HG02938 (cell line): ENCODE data around the gene CUL2.
"Not testable (repeated sequence)": the region's sequence is repeated elsewhere in the genome, so short reads cannot be mapped to it uniquely, and the experiment has no call there.

ENCODE experiments used
- ATAC-seq: cut with Tn5 transposase; IDR thresholded peaks from one replicate; pipeline ENCODE4 v1.9.1; 2021; ENCODE audit warnings: mild to moderate bottlenecking, moderate library complexity; ENCODE audit not compliant: unreplicated experiment

Gene CUL2

DNA sequence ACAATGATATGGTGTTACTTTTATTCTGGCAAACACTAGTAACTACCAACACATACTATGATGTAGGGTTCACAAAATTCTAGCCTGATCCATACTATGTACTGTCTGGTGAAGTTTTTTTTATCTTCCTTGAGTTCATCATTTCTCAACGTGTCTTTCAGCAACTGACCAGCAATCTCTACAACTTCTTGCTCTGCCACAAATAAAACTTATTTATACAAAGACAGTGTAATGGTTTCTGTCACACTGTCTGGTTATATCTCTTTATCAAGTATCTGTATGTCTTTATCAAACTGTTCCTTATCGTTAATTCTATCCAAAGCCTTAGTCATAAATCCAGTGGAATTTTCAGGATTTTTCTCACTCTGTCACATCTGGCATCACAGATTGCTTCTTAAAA lies 69.7 kb downstream of the CUL2 start:
- ATAC-seq, result no peak

GRCh38 chr10:35019041-35020024 lies 70.8 kb downstream of the CUL2 start:
- no peak for ATAC-seq

DNA sequence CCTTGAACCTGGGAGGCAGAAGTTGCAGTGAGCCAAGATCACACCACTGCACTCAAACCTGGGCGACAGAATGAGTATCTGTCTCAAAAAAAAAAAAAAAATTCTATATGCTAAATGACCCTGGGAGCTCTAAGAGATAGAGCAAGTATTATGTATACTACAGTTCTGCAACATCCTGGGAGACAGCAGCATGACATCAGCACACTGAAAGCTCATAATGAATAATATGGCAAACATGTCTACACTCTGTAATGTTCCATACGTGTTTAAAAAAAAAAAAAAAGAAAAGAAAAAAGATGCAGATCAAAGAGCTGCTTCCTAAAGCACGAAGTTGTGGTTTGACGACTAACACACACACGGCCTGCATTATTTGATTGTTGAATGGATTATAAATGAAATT lies 72.5 kb downstream of the CUL2 start:
- ATAC-seq, result no peak

- no peak for ATAC-seq
Measured at GRCh38 chr10:35015843-35016408, 74.2 kb downstream of the CUL2 start.

GRCh38 chr10:35012781-35013180 lies 77.4 kb downstream of the CUL2 start:
- ATAC-seq, result no peak

DNA sequence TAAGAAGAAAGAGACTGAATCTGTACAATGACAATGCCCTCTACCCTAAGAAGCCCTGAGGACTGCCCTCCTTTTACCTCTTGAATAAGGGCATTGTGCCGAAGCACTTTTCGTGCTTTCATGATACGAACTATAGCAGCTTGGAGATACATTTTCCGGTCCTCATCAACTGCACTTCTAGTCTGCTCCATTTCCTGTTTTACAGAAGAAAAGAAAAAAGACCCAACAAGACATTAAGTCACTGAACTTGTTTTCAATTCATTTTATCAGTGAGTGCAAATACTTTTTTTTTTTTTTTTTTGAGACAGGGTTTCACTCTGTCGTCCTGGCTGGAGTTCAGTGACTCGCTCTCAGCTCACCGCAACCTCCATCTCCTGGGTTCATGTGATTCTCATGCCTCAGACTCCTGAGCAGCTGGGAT lies 78.4 kb downstream of the CUL2 start:
- no peak for ATAC-seq

DNA sequence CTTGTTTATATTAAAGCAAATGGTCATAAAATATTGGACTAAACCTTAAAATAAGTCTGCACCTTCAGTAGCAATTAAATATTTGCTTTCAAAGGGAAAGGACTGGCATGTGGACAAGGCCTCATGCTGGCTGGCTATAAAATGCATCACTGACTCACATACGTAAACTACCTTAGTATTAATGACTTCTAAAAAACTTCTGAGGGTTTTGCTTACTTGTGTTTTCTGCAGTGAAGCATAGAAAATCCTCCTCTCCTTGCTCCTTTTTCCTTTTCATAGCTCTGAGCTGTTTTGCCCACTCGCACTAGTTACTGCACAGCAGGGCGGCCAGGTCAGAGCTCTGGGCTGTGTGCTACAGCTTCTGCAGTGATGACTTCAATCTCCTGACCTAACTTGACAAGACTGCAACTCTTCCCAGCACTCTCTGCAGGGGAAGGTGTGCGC lies 82.3 kb downstream of the CUL2 start:
- ATAC-seq, result no peak

DNA sequence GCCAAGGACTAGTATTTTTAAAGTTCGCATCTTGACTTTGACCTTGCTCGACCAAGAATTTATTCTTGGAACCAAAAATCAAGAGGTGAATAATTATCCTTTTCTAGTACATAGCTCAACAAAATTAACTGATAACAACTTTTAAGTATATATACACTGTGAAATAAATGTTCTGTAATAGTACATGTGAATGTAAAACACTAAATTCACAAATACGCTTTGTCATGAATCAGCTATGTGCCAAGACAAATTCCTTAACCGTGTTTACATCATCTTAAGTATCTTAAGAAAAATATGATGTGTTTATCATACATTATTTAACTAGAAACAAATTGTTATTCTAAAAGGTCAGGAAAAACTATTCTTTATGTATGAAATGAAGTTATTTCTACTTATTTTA lies 83.3 kb downstream of the CUL2 start:
- no peak for ATAC-seq

GRCh38 chr10:35005868-35006267 lies 84.3 kb downstream of the CUL2 start:
- no peak for ATAC-seq

- no peak for ATAC-seq
Measured at GRCh38 chr10:35004651-35005050, 85.5 kb downstream of the CUL2 start.

DNA sequence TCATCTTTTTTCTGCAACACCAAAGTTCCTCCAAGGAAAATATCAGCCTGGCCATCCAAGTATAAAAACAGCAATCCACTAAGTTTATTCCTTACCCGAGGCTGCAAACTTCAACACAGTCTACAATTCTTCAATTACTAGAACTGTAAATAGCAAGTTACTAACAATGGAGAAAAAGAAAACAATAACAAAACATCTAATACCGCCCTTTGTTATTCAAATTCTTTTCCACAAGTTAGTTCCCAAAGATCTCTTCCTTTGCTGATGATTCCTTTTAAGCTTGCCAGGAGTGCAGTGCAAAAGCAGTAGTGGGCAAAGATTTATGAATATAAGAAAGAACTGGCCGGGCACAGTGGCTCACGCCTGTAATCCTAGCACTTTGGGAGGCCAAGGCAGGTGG lies 86.2 kb downstream of the CUL2 start:
- no peak for ATAC-seq

DNA sequence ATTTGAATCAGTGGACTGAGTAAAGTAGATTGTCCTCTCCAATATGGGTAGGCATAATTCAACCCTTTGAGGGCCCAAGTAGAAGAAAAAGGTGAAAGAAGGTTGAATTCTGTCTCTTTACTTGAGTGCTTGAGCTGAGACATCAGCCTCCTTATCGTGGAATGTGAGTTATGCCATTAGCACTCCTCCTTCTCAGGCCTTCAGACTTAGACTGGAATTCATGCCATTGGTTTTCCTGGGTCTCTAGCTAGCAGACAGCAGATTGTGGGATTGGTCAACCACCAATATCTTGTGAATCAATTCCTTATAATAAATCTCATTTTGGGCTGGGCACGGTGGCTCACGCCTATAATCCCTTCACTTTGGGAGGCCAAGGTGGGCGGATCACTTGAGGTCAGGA lies 89.2 kb downstream of the CUL2 start:
- no peak for ATAC-seq

GRCh38 chr10:34999532-34999931 lies 90.6 kb downstream of the CUL2 start:
- ATAC-seq, result no peak

DNA sequence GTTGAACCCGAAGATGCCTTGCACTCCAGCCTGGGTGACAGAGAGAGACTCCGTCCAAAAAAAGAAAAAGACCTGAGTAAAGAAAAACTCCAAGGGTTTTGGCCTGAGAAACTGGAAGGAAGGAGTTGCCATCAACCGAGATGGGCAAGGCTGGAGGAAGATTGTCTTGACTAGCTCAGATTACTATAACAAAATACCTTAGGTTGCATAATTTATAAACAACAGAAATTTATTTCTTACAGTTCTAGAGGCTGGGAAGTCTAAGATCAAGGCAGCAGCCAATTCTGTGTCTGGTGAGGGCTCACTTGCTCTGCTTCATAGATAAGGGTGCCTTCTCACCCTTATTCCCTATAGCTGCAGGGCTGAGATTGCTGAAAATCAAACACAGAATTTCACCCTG lies 91.2 kb downstream of the CUL2 start:
- ATAC-seq, result no peak

DNA sequence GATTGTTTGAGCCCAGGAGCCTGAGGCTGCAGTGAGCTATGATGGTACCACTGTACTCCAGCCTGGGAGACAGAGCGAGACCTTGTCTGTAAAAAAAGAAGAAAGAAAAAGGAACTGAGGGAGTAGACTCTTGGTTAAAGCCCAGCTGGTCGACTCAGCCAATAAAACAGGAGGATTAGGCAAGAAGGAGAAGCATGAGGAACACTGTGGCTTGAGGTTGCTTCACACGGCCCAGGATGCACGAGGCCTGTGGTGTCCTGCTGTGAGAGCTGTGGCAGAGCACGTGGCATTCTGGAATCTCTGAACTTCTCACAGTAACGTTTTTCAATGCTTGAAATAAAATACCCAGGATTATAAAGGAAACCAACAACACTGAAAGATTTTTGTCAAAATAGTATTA lies 93.3 kb downstream of the CUL2 start:
- ATAC-seq, result no peak

- no peak for ATAC-seq
Measured at GRCh38 chr10:34995925-34996324, 94.2 kb downstream of the CUL2 start.

- peak; percentile 96 for ATAC-seq
Measured at GRCh38 chr10:34994565-34995142, 95.5 kb downstream of the CUL2 start.

DNA sequence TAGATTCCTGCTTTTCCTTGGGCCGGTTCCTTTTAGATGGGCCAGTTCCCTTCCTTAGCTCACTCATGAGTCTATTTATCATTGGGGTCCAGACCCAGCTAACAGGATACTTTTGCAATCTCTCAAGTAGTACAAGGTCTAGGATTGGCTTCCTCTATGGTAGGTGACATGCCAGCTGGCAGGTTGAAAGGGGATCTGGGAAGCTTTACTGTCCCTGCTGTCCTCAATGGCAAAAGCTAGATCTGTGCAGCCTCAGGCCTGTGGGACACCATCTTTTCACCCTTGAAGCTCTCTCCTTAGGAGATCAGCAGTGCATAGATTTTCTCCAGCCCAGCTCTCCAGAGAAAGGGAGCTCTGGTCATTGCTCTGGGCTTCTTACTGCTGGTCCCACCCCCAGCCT lies 96.4 kb downstream of the CUL2 start:
- ATAC-seq, result no peak

GRCh38 chr10:34991117-34991516 lies 99.0 kb downstream of the CUL2 start:
- ATAC-seq, result not testable (repeated sequence)

GRCh38 chr10:34988397-34989067 lies 101.6 kb downstream of the CUL2 start:
- no peak for ATAC-seq

DNA sequence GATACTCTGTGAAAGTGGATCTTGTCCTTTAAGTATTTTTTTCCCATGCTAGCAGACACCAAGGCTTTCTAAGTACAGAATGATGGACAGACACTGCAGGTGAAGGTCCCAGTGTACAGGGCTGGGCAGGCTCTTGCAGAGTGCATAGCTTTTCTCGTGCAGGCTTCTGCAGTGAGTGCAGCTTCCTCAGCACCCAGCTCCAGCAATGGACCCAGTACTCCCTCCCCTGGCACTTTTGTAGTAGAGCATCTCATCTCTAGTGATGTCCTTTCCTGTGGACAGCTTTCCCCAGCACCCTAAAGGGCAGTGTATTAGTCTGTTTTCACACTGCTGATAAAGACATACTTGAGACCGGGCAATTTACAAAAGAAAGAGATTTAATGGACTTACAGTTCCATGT lies 104.3 kb downstream of the CUL2 start:
- ATAC-seq, result no peak
